ENCODE results near the gene KATNB1. TPM values are rescaled to one million over a fixed set of nuclear protein-coding genes. Genes with fewer than 3 reads are reported as not detected.
A peak's percentile ranks its signal among the peaks of the same experiment; 100 is the strongest.

KATNB1 gene
- polyA plus RNA-seq, 1 of the 3 experiments (the other 2 are of a cell fraction): 43.7 TPM

DNA sequence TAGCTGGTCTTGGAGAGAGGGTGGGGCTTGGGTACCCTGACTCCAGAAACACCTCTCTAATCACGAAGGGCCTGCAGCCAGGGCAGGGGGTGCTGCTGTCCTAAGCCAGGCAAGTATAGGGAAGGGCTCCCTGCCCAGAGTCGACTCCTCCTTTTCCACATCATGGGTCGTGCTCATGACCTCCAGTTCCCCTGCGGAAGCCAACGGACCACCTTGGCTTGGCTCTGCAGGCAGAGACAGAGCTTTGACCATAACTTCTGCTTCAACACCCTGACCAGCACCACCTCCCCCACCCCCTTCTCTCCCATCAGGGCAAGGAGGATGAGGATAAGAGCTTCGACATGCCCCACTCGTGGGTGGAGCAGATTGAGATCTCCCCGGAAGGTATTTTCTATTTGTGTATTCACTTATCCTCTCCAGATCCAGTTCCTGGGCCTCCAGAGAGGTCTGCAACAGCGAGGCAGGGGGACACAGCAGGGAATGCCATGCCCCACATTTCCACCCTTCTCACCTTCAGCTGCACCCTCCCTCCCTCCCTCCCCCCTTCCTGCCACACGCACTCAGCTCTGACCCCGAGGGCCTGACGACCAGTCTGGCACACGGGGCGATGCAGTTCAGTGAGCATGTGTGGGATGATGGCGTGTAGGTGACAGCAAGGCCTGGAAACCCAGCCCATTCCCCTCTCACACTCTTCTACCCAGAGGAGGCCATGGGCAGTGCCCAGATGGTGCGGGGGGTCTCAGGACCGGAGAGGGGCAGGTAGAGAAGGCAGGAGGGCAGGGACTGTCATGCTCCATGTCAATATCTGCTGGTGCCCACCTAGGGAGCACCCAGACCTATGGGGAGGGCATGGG lies 14.0 kb upstream of the KATNB1 start:
- H3K4me1 ChIP-seq (ENCODE audit: control insufficient read depth in 1 of 2, insufficient read depth in 2 of 2, low read depth in 1 of 2, low read length in 1 of 2): peaks cover 0 to 7% of the 10 kb centered on the region in 2 experiments; a peak in 1 of 4 replicates

More for the DNA sequence above, 14.0 kb upstream of the KATNB1 start:
- H3K4me3 ChIP-seq (ENCODE audit: low read depth in 2 of 2, low read length in 1 of 2): no peak overlapping the region
- H3K9me2 ChIP-seq: no peaks in the 10 kb centered on the region
- peak; percentile 44 for DNase-seq
- H4K20me1 ChIP-seq (ENCODE audit: insufficient read depth): no peaks in the 10 kb centered on the region
- WGBS (ENCODE audit: low lambda C conversion rate): 61% methylated on average over 12 of the region's 17 CpGs
- H3K4me2 ChIP-seq: no peak overlapping the region
- no peaks in the 10 kb centered on the region for H3K36me3 ChIP-seq (replicated peaks in 1 of 2; ENCODE audit: control insufficient read depth in 1 of 2, insufficient read depth in 2 of 2, low read length in 1 of 2)
- H2AFZ ChIP-seq (ENCODE audit: low read depth): no peak overlapping the region
- H3K79me2 ChIP-seq (ENCODE audit: insufficient read depth): no peaks in the 10 kb centered on the region
- H3K27ac ChIP-seq (ENCODE audit: low read depth in 2 of 2, low read length in 1 of 2): no peak overlapping the region
- H3F3A ChIP-seq (replicated peaks; ENCODE audit: insufficient read depth): no peaks in the 10 kb centered on the region
- POLR2A ChIA-PET: interaction anchor here (0.8 kb wide), 1 partner anchor 15 kb away, joined by 3 read pairs; no protein-coding TSS in a partner anchor
- no peaks in the 10 kb centered on the region; the same call in 1 of the 2 replicates for H3K27me3 ChIP-seq (ENCODE audit: insufficient read depth)
- no peaks in the 10 kb centered on the region for H3K9me3 ChIP-seq
- H3K9ac ChIP-seq: no peak overlapping the region
- TF ChIP-seq, protein P1, sequence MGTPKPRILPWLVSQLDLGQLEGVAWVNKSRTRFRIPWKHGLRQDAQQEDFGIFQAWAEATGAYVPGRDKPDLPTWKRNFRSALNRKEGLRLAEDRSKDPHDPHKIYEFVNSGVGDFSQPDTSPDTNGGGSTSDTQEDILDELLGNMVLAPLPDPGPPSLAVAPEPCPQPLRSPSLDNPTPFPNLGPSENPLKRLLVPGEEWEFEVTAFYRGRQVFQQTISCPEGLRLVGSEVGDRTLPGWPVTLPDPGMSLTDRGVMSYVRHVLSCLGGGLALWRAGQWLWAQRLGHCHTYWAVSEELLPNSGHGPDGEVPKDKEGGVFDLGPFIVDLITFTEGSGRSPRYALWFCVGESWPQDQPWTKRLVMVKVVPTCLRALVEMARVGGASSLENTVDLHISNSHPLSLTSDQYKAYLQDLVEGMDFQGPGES (IDR thresholded peaks at IDR 0.05; ENCODE audit: low read depth, low read length): no peak
- no peak for TF ChIP-seq CHD2 (IDR thresholded peaks at IDR 0.05; ENCODE audit: low read length, partially characterized antibody)
- TF ChIP-seq YY1 (IDR thresholded peaks at IDR 0.05; ENCODE audit: low read depth): no peak
- no peak for TF ChIP-seq EZH2phosphoT487 (IDR thresholded peaks at IDR 0.05; ENCODE audit: borderline replicate concordance, low read depth)
- TF ChIP-seq POLR2AphosphoS5 (IDR thresholded peaks at IDR 0.05; ENCODE audit: low read depth, low read length): no peak
- TF ChIP-seq, protein P2, sequence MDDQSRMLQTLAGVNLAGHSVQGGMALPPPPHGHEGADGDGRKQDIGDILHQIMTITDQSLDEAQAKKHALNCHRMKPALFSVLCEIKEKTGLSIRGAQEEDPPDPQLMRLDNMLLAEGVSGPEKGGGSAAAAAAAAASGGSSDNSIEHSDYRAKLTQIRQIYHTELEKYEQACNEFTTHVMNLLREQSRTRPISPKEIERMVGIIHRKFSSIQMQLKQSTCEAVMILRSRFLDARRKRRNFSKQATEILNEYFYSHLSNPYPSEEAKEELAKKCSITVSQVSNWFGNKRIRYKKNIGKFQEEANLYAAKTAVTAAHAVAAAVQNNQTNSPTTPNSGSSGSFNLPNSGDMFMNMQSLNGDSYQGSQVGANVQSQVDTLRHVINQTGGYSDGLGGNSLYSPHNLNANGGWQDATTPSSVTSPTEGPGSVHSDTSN (IDR thresholded peaks at IDR 0.05): no peak
- TF ChIP-seq SMC3 (IDR thresholded peaks at IDR 0.05; ENCODE audit: low read depth, low read length): no peak
- no peak for TF ChIP-seq TCF12 (IDR thresholded peaks at IDR 0.05)
- TF ChIP-seq RAD21 (IDR thresholded peaks at IDR 0.05; ENCODE audit: low read length): no peak
- no peak for TF ChIP-seq RCOR1 (IDR thresholded peaks at IDR 0.05; ENCODE audit: low read length)
- TF ChIP-seq, protein P3, sequence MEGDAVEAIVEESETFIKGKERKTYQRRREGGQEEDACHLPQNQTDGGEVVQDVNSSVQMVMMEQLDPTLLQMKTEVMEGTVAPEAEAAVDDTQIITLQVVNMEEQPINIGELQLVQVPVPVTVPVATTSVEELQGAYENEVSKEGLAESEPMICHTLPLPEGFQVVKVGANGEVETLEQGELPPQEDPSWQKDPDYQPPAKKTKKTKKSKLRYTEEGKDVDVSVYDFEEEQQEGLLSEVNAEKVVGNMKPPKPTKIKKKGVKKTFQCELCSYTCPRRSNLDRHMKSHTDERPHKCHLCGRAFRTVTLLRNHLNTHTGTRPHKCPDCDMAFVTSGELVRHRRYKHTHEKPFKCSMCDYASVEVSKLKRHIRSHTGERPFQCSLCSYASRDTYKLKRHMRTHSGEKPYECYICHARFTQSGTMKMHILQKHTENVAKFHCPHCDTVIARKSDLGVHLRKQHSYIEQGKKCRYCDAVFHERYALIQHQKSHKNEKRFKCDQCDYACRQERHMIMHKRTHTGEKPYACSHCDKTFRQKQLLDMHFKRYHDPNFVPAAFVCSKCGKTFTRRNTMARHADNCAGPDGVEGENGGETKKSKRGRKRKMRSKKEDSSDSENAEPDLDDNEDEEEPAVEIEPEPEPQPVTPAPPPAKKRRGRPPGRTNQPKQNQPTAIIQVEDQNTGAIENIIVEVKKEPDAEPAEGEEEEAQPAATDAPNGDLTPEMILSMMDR (IDR thresholded peaks at IDR 0.05): no peak
- no peak for TF ChIP-seq GABPA (IDR thresholded peaks at IDR 0.05; ENCODE audit: low read depth)
- TF ChIP-seq EP300 (IDR thresholded peaks at IDR 0.05; ENCODE audit: borderline replicate concordance in 1 of 2, low read depth in 1 of 2, low read length in 1 of 2): no peak
- TF ChIP-seq, protein P4, sequence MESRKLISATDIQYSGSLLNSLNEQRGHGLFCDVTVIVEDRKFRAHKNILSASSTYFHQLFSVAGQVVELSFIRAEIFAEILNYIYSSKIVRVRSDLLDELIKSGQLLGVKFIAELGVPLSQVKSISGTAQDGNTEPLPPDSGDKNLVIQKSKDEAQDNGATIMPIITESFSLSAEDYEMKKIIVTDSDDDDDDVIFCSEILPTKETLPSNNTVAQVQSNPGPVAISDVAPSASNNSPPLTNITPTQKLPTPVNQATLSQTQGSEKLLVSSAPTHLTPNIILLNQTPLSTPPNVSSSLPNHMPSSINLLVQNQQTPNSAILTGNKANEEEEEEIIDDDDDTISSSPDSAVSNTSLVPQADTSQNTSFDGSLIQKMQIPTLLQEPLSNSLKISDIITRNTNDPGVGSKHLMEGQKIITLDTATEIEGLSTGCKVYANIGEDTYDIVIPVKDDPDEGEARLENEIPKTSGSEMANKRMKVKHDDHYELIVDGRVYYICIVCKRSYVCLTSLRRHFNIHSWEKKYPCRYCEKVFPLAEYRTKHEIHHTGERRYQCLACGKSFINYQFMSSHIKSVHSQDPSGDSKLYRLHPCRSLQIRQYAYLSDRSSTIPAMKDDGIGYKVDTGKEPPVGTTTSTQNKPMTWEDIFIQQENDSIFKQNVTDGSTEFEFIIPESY (IDR thresholded peaks at IDR 0.05; ENCODE audit: borderline replicate concordance, low read depth): no peak
- no peak for TF ChIP-seq FOSL2 (IDR thresholded peaks at IDR 0.05; ENCODE audit: borderline replicate concordance, low read depth)
- no peak for TF ChIP-seq ELF1 (IDR thresholded peaks at IDR 0.05)
- TF ChIP-seq NRF1 (IDR thresholded peaks at IDR 0.05; ENCODE audit: low read depth, low read length): no peak
- CTCF ChIA-PET: interaction anchor here (1.3 kb wide), 1 partner anchor 145 kb away, joined by 3 read pairs; no protein-coding TSS in a partner anchor
